ENCODE data around the gene CDT1. TPM values are rescaled to one million over a fixed set of nuclear protein-coding genes. Genes with fewer than 3 reads are reported as not detected.
A peak's percentile ranks its signal among the peaks of the same experiment; 100 is the strongest.

The CDT1 gene
- total RNA-seq, 1 experiment from 2014 or later: 43.0 TPM

- ChIA-PET CTCF (no interaction called here), POLR2A (ENCODE audit: unreplicated experiment) (no interaction called here)
- H3K9me3 ChIP-seq (ENCODE audit: low read length): no peaks in the 10 kb centered on the region
- no peaks in the 10 kb centered on the region for H4K20me1 ChIP-seq (ENCODE audit: low read length)
- no peak overlapping the region for H3K27ac ChIP-seq (ENCODE audit: low read length)
- no peak overlapping the region for H2AFZ ChIP-seq (ENCODE audit: low read length)
- intact Hi-C loops (cut with micrococcal nuclease): no loop called here
- no peaks in the 10 kb centered on the region for H3K4me1 ChIP-seq (ENCODE audit: insufficient read depth, low read length)
- H3K4me3 ChIP-seq (ENCODE audit: low read length): no peak overlapping the region
- TF ChIP-seq CTCF (conservative IDR thresholded peaks at IDR 0.05; ENCODE audit: low read depth, low read length) (no peak), EZH2phosphoT487 (IDR thresholded peaks at IDR 0.05; ENCODE audit: borderline replicate concordance, low read length) (no peak), EZH2 (IDR thresholded peaks at IDR 0.05; ENCODE audit: low read length, unreplicated experiment) (no peak)
- ATAC-seq (no peak), DNase-seq (no peak)
- no peaks in the 10 kb centered on the region for H3K27me3 ChIP-seq (ENCODE audit: low read length)
- no peaks in the 10 kb centered on the region for H3K36me3 ChIP-seq (ENCODE audit: low read depth, low read length)
- H3F3A ChIP-seq (ENCODE audit: low read length, unreplicated experiment): no peaks in the 10 kb centered on the region
- H3K4me2 ChIP-seq (ENCODE audit: low read length): no peak overlapping the region
- no peak overlapping the region for H3K9ac ChIP-seq (ENCODE audit: low read length)
- no peaks in the 10 kb centered on the region for H3K79me2 ChIP-seq (ENCODE audit: low read length)
- no peaks in the 10 kb centered on the region for H3K9me2 ChIP-seq (replicated peaks; ENCODE audit: low read length)
- BruUV-seq (replicated peaks): no TSS peak
These were observed 27.2 kb downstream of the CDT1 start for GRCh38 chr16:88830783-88831182.

GRCh38 chr16:88831838-88832237 is 28.2 kb downstream of the CDT1 start:
- peak; percentile 75 for ATAC-seq
- Histone ChIP-seq H3K9me2 (replicated peaks; ENCODE audit: low read length) (no peaks in the 10 kb centered on the region), H3K9ac (ENCODE audit: low read length) (no peak overlapping the region), H3K36me3 (ENCODE audit: low read depth, low read length) (no peaks in the 10 kb centered on the region), H3K79me2 (ENCODE audit: low read length) (no peaks in the 10 kb centered on the region), H3F3A (ENCODE audit: low read length, unreplicated experiment) (no peaks in the 10 kb centered on the region), H4K20me1 (ENCODE audit: low read length) (no peaks in the 10 kb centered on the region), H3K4me3 (ENCODE audit: low read length) (no peak overlapping the region), H3K27ac (ENCODE audit: low read length) (no peak overlapping the region), H2AFZ (ENCODE audit: low read length) (no peak overlapping the region), H3K27me3 (ENCODE audit: low read length) (no peaks in the 10 kb centered on the region), H3K9me3 (ENCODE audit: low read length) (no peaks in the 10 kb centered on the region), H3K4me1 (ENCODE audit: insufficient read depth, low read length) (no peaks in the 10 kb centered on the region), H3K4me2 (ENCODE audit: low read length) (no peak overlapping the region)
- no peak for DNase-seq
- no TSS peak for BruUV-seq (replicated peaks)
- intact Hi-C loops (cut with micrococcal nuclease): no loop called here
- POLR2A ChIA-PET (ENCODE audit: unreplicated experiment): no interaction called here
- CTCF ChIA-PET: no interaction called here
- TF ChIP-seq EZH2 (IDR thresholded peaks at IDR 0.05; ENCODE audit: low read length, unreplicated experiment) (no peak), EZH2phosphoT487 (IDR thresholded peaks at IDR 0.05; ENCODE audit: borderline replicate concordance, low read length) (no peak), CTCF (conservative IDR thresholded peaks at IDR 0.05; ENCODE audit: low read depth, low read length) (no peak)

GRCh38 chr16:88833086-88833485 is 29.5 kb downstream of the CDT1 start:
- no peak overlapping the region for H2AFZ ChIP-seq (ENCODE audit: low read length)
- no peaks in the 10 kb centered on the region for H3K79me2 ChIP-seq (ENCODE audit: low read length)
- H3K27ac ChIP-seq (ENCODE audit: low read length): no peak overlapping the region
- no peaks in the 10 kb centered on the region for H3K9me3 ChIP-seq (ENCODE audit: low read length)
- no peaks in the 10 kb centered on the region for H3K9me2 ChIP-seq (replicated peaks; ENCODE audit: low read length)
- no peaks in the 10 kb centered on the region for H3K4me1 ChIP-seq (ENCODE audit: insufficient read depth, low read length)
- TF ChIP-seq EZH2phosphoT487 (IDR thresholded peaks at IDR 0.05; ENCODE audit: borderline replicate concordance, low read length): no peak
- TF ChIP-seq EZH2 (IDR thresholded peaks at IDR 0.05; ENCODE audit: low read length, unreplicated experiment): no peak
- TF ChIP-seq CTCF (conservative IDR thresholded peaks at IDR 0.05; ENCODE audit: low read depth, low read length): no peak
- H3K27me3 ChIP-seq (ENCODE audit: low read length): no peaks in the 10 kb centered on the region
- no TSS peak for BruUV-seq (replicated peaks)
- H3K4me2 ChIP-seq (ENCODE audit: low read length): no peak overlapping the region
- no peaks in the 10 kb centered on the region for H4K20me1 ChIP-seq (ENCODE audit: low read length)
- H3K9ac ChIP-seq (ENCODE audit: low read length): no peak overlapping the region
- no peaks in the 10 kb centered on the region for H3K36me3 ChIP-seq (ENCODE audit: low read depth, low read length)
- CTCF ChIA-PET: no interaction called here
- H3K4me3 ChIP-seq (ENCODE audit: low read length): no peak overlapping the region
- DNase-seq (no peak), ATAC-seq (no peak)
- no peaks in the 10 kb centered on the region for H3F3A ChIP-seq (ENCODE audit: low read length, unreplicated experiment)
- POLR2A ChIA-PET (ENCODE audit: unreplicated experiment): no interaction called here
- intact Hi-C loops (cut with micrococcal nuclease): no loop called here

Data from PC-3 (cell line).